HG03378 (cell line): ENCODE data around the gene FAM241A.
"Not testable (repeated sequence)": the region's sequence is repeated elsewhere in the genome, so short reads cannot be mapped to it uniquely, and the experiment has no call there.

Source experiments
- ATAC-seq: cut with Tn5 transposase; IDR thresholded peaks from one replicate; pipeline ENCODE4 v1.9.1; 2021; ENCODE audit warnings: mild to moderate bottlenecking, moderate library complexity; ENCODE audit not compliant: unreplicated experiment

Gene FAM241A

DNA sequence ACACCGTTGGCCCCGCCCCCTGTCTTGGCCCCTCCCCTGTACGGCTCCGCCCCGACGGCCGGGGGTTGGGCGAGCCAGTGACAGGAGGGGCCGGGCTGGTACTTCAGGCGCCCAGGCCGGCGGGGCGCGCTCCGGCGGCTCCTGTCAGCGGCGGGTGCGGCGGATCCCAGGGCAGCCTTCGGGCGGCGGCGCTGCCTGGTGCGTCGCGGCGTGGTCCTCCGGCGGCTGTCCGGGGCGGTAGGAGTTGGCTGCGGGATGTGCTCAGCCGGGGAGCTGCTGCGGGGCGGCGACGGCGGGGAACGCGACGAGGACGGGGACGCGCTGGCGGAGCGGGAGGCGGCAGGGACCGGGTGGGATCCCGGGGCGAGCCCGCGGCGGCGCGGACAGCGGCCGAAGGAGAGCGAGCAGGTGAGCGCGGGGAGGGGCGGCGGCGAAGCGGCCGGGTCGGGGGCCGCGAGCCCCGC lies at the start of gene FAM241A:
Gene FAM241A (plus strand): TSS at position 129 of the 464 bp plus-strand sequence. CDS start 127 bp downstream, at position 256.
- peak; percentile 48 for ATAC-seq

- ATAC-seq, result no peak
Observed at GRCh38 chr4:112098841-112099530, 46.3 kb upstream of the FAM241A start.

DNA sequence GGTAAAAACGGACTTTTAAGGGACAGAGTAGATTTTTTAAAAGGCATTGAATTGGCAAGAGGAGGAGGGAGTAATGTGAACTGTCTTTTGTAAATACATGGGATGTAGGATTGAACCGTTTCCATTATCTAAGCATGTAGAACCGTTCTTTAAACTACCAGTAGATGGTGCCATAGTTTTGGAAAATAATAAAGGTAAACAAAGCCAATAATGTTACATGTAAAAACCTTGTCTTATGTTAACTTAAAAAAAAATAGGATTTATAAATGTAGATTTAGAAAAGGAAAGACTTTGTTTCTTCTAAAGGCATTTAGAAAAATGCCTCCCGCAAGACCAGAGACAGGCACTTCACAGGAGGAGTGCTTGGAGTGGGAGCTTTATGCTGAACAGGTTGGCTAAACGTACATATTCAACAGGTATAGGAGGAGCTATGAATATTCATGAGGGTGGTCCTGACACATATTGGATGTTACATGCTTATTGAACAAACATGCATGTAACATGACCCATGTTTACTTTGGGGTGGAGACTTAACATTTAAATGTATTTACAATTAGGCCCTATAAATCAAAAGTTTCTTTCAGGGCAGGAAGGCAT lies 45.5 kb upstream of the FAM241A start:
- ATAC-seq, result peak; percentile 80

DNA sequence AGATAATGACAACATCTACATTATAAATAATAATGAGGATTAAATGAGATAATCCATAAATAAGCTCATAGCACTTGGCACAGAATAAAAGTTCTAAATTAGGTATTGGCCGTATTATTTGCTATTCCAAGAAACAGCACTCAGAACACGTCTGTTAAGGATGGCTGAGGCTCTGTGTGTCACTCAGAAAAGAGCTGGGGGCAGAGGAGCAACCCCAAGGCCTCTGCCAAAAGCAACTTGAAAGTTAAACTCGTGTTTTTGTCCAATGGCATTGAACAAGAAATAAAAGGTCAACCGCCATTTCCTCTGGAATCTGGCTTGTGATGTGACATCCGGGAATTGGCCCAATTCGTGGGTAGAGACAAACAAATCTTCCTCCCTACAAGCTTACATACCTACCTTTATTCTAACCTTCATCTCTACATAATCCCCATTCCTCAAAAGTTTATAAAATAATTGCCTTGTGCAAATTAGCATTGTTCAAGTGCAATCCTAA lies 42.3 kb upstream of the FAM241A start:
- ATAC-seq, result no peak

- ATAC-seq, result no peak
Observed at GRCh38 chr4:112105201-112105969, 39.9 kb upstream of the FAM241A start.

DNA sequence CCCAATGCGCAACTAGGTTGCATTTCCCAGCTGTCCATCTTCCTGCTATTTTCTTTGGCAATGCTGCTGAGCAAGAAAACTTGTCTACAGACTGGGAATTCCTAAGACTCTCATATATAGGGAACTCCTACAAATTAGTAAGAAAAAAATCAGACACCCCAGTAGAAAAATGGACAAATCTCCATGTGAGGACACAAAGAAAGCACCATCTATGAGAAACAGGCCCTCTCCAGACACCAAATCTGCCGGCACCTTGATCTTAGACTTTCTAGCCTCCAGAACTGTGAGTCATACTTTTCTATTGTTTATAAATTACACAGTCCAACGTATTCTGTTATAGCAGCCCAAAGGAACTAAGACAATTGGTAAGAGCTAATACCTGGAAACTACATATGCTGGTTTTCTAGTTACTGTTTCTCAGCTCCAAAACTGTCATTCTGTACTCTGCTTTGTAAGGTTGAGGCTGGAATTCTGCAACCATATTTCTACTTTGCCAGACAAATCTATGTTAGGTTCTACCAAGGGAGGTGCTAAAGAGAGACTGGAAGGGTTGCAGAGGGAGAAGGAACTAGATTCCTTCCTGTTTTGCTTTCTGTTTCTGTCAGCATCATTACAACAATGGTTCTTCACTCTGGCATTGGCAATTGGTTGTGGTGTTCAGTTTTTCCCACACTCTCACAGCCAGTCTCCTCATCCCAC lies 35.7 kb upstream of the FAM241A start:
- ATAC-seq, result peak; percentile 79

DNA sequence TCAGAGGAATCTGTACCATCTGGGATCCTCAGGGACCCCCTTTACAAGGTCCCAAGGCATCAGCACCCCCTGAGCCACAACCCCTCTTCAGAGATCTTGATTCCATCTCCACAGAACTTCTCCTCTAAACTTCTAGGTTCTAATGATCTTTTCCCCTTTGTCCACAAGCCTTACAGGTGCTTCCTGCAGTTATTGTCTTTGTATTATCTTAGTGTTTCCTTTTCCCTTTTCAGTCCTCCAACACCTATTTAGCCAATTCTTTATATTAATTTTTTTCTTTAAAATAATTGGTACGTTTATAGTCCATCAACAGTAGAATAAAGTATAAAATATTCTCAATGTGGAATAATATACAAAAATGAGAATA lies 35.2 kb upstream of the FAM241A start:
- ATAC-seq, result no peak

- no peak for ATAC-seq
Observed at GRCh38 chr4:112111306-112111705, 33.9 kb upstream of the FAM241A start.

DNA sequence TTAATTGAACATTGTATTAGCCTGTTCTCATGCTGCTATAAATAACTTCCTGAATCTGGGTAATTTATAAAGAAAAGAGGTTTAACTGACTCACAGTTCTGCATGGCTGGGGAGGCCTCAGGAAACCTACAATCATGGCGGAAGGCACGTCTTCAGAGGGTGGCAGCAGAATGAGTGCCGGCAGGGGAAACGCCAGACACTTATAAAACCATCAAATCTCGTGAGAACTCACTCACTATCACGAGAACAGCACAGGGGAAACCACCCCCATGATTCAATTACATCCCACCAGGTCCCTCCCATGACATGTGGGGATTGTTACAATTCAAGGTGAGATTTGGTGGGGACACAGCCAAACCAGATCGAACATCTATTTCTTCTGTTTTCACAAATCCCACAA lies 33.2 kb upstream of the FAM241A start:
- not testable (repeated sequence) for ATAC-seq

DNA sequence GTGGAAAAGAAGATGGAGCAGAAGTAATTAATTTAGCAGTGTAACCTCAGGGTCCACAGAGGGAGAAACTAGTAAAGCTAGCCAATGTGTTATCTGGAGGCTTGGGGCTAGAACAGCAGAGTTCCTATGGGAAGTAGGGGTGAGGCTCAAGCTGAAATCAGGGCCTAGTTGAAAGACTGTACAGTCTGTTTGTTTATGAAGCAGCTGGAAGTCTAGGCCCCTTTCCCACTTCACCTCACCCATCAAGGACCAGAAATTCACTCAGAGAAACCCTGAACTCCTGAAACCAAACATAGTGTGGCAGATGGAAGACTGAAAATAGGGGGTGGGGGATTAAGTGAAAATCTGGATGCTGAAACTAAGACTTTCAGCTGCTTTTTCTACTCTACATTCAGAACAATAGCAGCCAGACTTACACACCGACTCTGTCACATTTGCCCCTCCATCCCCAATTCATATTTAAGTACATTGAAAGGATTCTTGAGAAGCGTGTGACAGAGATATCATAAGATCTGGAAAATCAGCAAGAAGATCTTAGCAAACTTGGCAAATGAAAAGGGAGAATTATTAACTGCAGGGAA lies 32.6 kb upstream of the FAM241A start:
- ATAC-seq, result no peak

- ATAC-seq, result no peak
Observed at GRCh38 chr4:112113864-112114263, 31.4 kb upstream of the FAM241A start.

- no peak for ATAC-seq
Observed at GRCh38 chr4:112114452-112114851, 30.8 kb upstream of the FAM241A start.

- ATAC-seq, result no peak
Observed at GRCh38 chr4:112118742-112119352, 26.4 kb upstream of the FAM241A start.

DNA sequence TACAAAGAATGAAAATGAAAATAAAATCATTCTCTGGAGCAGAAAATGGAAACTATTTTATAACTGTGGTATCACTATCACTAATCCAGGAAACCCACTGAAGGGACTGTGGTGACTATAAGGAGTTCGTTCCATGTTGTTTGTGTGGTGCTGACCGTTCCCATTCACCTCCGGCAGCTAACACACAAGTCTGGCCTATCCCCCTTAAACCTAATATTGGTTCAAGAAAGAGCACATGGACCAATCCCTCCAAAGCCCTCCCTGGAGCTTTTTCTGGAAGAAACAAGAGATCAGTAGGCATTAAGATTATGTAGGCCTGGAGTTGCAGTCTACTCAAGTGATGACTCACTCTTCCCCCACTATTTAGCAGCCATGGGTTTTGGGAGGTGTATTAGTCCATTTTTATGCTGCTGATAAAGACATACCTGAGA lies 25.9 kb upstream of the FAM241A start:
- peak; percentile 94 for ATAC-seq

DNA sequence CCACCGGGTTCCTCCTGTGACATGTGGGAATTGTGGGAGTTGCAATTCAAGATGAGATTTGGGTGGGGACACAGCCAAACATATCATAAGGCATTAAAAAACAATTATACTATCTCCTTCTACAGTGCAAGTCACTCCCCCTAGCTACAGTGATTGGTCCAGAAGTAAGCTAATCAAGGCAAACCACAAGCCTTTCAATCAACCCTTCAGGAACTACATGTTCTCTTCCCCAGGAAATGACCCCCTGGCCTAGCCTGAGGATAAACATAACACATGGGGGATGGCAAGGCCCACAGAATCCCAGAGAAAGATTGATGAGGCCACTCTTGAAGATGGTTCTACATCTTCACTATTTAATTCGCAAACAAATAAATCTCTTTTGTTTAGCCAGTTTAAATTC lies 25.2 kb upstream of the FAM241A start:
- no peak for ATAC-seq

DNA sequence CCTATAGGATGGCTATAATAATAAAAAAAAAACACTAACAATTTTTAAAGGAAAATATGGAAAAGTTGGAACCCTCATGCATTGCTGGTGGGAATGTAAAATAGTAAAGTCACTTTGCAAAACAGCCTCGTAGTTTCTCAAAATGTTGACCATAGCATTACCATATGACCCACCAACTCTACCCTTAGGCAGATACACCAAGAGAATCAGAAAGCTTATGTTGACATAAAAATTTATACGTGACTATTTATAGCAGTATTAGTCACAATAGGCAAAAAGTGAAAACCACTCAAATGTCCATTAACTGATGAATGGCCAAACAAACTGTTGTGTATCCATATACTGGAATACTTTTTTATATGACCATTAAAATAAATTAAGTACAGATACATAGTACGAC lies 19.8 kb upstream of the FAM241A start:
- no peak for ATAC-seq

- no peak for ATAC-seq
Observed at GRCh38 chr4:112127048-112127637, 18.1 kb upstream of the FAM241A start.

DNA sequence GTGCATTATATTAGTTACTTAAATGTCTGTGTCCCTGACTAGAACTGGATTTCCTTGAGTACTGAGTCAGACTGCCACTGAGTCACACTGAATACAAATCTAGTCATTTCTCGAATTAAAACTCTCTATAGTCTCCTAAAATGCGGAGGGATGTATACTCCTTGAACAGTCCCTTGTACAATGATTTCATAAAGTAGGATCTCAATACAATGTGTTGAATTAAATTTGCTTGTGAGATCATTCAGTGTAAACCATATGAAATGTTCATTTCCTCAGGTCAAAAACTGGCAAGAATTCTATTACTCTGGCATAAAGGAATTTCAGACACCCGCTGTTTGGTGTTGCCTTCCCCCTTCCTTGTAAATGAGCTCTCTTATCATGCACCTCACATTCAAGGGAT lies 17.5 kb upstream of the FAM241A start:
- ATAC-seq, result no peak

GRCh38 chr4:112128452-112128851 lies 16.8 kb upstream of the FAM241A start:
- no peak for ATAC-seq

DNA sequence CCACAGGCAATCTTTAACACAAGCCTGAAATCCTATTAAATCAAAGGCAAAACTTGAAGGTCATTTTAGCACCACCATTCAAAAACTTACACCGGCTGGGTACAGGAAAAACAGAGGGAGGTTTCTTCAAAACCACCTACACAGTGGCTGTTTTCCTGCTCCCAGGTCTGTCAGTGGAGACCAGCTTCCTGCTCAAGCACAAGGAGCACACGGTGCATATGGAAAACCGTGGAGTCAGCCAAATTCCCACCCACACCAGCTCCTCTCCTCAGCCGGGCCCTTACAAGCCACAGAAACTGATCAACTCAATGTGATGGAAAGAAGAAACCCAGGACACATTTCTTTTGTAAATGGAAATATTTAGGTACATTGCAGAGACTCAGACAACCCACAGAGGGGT lies 14.3 kb upstream of the FAM241A start:
- ATAC-seq, result no peak
